IMR-90 (cell line): ENCODE measurements around the gene ATP10A. TPM values are rescaled to one million over a fixed set of nuclear protein-coding genes. Genes with fewer than 3 reads are reported as not detected.

Experiments
- ATAC-seq: fragments of 200-7000 bp; cut with Tn5 transposase; 2 replicates; pipeline ENCODE4 v1.9.1; 2020; ENCODE audit warnings: low read depth, mild to moderate bottlenecking, moderate library complexity
- BruUV-seq: library from RNA; stranded (reverse); fragments of 400-500 nt; replicated peaks from 2 replicates; lab custom pipeline; 2021; lab: Mats Ljungman, UMichigan
- CTCF ChIA-PET: fragments of 300-600 bp; formaldehyde crosslinking; extraction: SDS; loops from one replicate; lab custom pipeline; 2021; ENCODE audit warnings: antibody characterized with exemption; lab: Yijun Ruan, JAX
- POLR2A ChIA-PET: fragments of 300-600 bp; sonication (Branson Sonifier 250); formaldehyde crosslinking; loops from one replicate; lab custom pipeline; 2022; ENCODE audit warnings: antibody characterized with exemption; ENCODE audit not compliant: unreplicated experiment; lab: Charles Lee
- DNase-seq: peaks from one replicate; pipeline ENCODE4 v3.0.0; 2013
- H2AFZ ChIP-seq: replicated peaks from 2 replicates; pipeline ENCODE3; 2013; ENCODE audit warnings: low read length, mild to moderate bottlenecking; ENCODE audit not compliant: poor library complexity
- H2AK5ac ChIP-seq: 2 replicates; pipeline ENCODE4 v1.6.1; 2013; ENCODE audit warnings: low read depth, low read length, inconsistent platforms
- H2AK9ac ChIP-seq: replicated peaks from 2 replicates; pipeline ENCODE3; 2013; ENCODE audit warnings: mild to moderate bottlenecking, low read depth, low read length, moderate library complexity; ENCODE audit not compliant: poor library complexity
- H2BK120ac ChIP-seq: 2 replicates; pipeline ENCODE4 v1.6.1; 2013; ENCODE audit warnings: low read depth, low read length, inconsistent platforms
- H2BK15ac ChIP-seq: 3 replicates; pipeline ENCODE4 v1.6.1; 2013; ENCODE audit warnings: low read depth, low read length, inconsistent platforms
- H2BK20ac ChIP-seq: 2 replicates; pipeline ENCODE4 v1.6.1; 2013; ENCODE audit warnings: low read depth, mild to moderate bottlenecking, inconsistent platforms, low read length, moderate library complexity
- H2BK5ac ChIP-seq: 2 replicates; pipeline ENCODE4 v1.6.1; 2013; ENCODE audit warnings: mild to moderate bottlenecking, low read depth, low read length, inconsistent platforms; ENCODE audit not compliant: poor library complexity, severe bottlenecking
- H3K14ac ChIP-seq: replicated peaks from 2 replicates; pipeline ENCODE4 v1.6.1; 2013; ENCODE audit warnings: low read depth, low read length, inconsistent platforms
- H3K18ac ChIP-seq: 2 replicates; pipeline ENCODE4 v1.6.1; 2013; ENCODE audit warnings: low read depth, low read length, control low read depth
- H3K23ac ChIP-seq: 2 replicates; pipeline ENCODE4 v1.6.1; 2013; ENCODE audit warnings: low read depth, low read length, inconsistent platforms
- H3K27ac ChIP-seq: 2 replicates; pipeline ENCODE4 v1.5.1; 2013; ENCODE audit warnings: mild to moderate bottlenecking, control low read depth, low read length; ENCODE audit not compliant: insufficient read depth
- H3K27me3 ChIP-seq: 2 replicates; pipeline ENCODE4 v1.6.1; 2013; ENCODE audit warnings: low read length; ENCODE audit not compliant: control insufficient read depth, insufficient read depth
- H3K36me3 ChIP-seq: 2 replicates; pipeline ENCODE4 v1.6.1; 2013; ENCODE audit warnings: low read length, mixed read lengths; ENCODE audit not compliant: control insufficient read depth, insufficient read depth
- H3K4ac ChIP-seq: 2 replicates; pipeline ENCODE4 v1.6.1; 2013; ENCODE audit warnings: low read depth, low read length, inconsistent platforms
- H3K4me1 ChIP-seq: 2 replicates; pipeline ENCODE4 v1.6.1; 2013; ENCODE audit warnings: low read length, mixed read lengths; ENCODE audit not compliant: control insufficient read depth, insufficient read depth
- H3K4me2 ChIP-seq: 2 replicates; pipeline ENCODE4 v1.6.1; 2013; ENCODE audit warnings: low read depth, mild to moderate bottlenecking, control low read depth, low read length, moderate library complexity
- H3K4me3 ChIP-seq: 2 replicates; pipeline ENCODE4 v1.5.1; 2013; ENCODE audit warnings: low read depth, mild to moderate bottlenecking, control low read depth, low read length, moderate library complexity; ENCODE audit not compliant: insufficient read depth
- H3K56ac ChIP-seq: 2 replicates; pipeline ENCODE4 v1.6.1; 2013; ENCODE audit warnings: low read length, inconsistent platforms; ENCODE audit not compliant: insufficient read depth; ENCODE audit errors: extremely low read depth
- H3K79me1 ChIP-seq, 2 experiments: 2 replicates each; pipeline ENCODE4 v1.6.1; 2013; ENCODE audit warnings: low read length in 2 of 2, inconsistent platforms in 1 of 2, low read depth in 1 of 2
- H3K9ac ChIP-seq: 2 replicates; pipeline ENCODE4 v1.6.1; 2013; ENCODE audit warnings: low read depth, low read length, control low read depth
- H3K9me1 ChIP-seq: 2 replicates; pipeline ENCODE4 v1.6.1; 2013; ENCODE audit warnings: low read length, inconsistent platforms; ENCODE audit not compliant: insufficient read depth
- H3K9me3 ChIP-seq: 2 replicates; pipeline ENCODE4 v1.6.1; 2013; ENCODE audit warnings: low read length; ENCODE audit not compliant: control insufficient read depth, insufficient read depth
- H4K20me1 ChIP-seq: 2 replicates; pipeline ENCODE4 v1.6.1; 2013; ENCODE audit warnings: low read length, inconsistent platforms; ENCODE audit not compliant: insufficient read depth
- H4K5ac ChIP-seq: 2 replicates; pipeline ENCODE4 v1.6.1; 2013; ENCODE audit warnings: mild to moderate bottlenecking, low read depth, low read length, control low read depth
- H4K8ac ChIP-seq, 2 experiments: 2 replicates each; pipeline ENCODE4 v1.6.1; 2013; ENCODE audit warnings: low read depth in 2 of 2, low read length in 2 of 2, control low read depth in 1 of 2, inconsistent platforms in 1 of 2
- H4K91ac ChIP-seq: 2 replicates; pipeline ENCODE4 v1.6.1; 2013; ENCODE audit warnings: low read depth, low read length, inconsistent platforms; ENCODE audit not compliant: insufficient read depth
- BHLHE40 ChIP-seq: fragments of 150-350 bp; IDR thresholded peaks from 2 replicates; pipeline ENCODE4 v1.6.1; 2016; ENCODE audit warnings: mild to moderate bottlenecking, low read depth, low read length
- CEBPB ChIP-seq: IDR thresholded peaks from 2 replicates; pipeline ENCODE4 v1.6.1; 2012; ENCODE audit warnings: low read depth, low read length, improper control_type of control experiment
- CHD1 ChIP-seq: IDR thresholded peaks from 2 replicates; pipeline ENCODE4 v1.6.1; 2012; ENCODE audit warnings: low read depth, low read length, improper control_type of control experiment
- ELK1 ChIP-seq: fragments of 150-350 bp; IDR thresholded peaks from 2 replicates; pipeline ENCODE4 v1.6.1; 2016; ENCODE audit warnings: low read depth, mild to moderate bottlenecking, low read length, moderate library complexity, borderline replicate concordance
- FOS ChIP-seq: fragments of 150-350 bp; IDR thresholded peaks from 2 replicates; pipeline ENCODE4 v1.6.1; 2016; ENCODE audit warnings: low read depth, low read length
- MAFK ChIP-seq: IDR thresholded peaks from 2 replicates; pipeline ENCODE4 v1.6.1; 2012; ENCODE audit warnings: low read depth, low read length, improper control_type of control experiment
- MAZ ChIP-seq: IDR thresholded peaks from 2 replicates; pipeline ENCODE4 v1.6.1; 2012; ENCODE audit warnings: low read depth, mild to moderate bottlenecking, low read length, improper control_type of control experiment, moderate library complexity, borderline replicate concordance
- MXI1 ChIP-seq: IDR thresholded peaks from 2 replicates; pipeline ENCODE4 v1.6.1; 2012; ENCODE audit warnings: low read depth, mild to moderate bottlenecking, low read length, moderate library complexity, borderline replicate concordance
- NFE2L2 ChIP-seq: fragments of 150-350 bp; IDR thresholded peaks from 2 replicates; pipeline ENCODE4 v1.6.1; 2016; ENCODE audit warnings: low read depth, mild to moderate bottlenecking, low read length
- POLR2A ChIP-seq: IDR thresholded peaks from 2 replicates; pipeline ENCODE4 v1.6.1; 2012; ENCODE audit warnings: mild to moderate bottlenecking, low read depth, low read length
- RAD21 ChIP-seq: IDR thresholded peaks from 2 replicates; pipeline ENCODE4 v1.6.1; 2012; ENCODE audit warnings: low read length, improper control_type of control experiment
- RCOR1 ChIP-seq: IDR thresholded peaks from 2 replicates; pipeline ENCODE4 v1.6.1; 2012; ENCODE audit warnings: mild to moderate bottlenecking, low read length, improper control_type of control experiment; ENCODE audit not compliant: insufficient replicate concordance
- RFX5 ChIP-seq: IDR thresholded peaks from 2 replicates; pipeline ENCODE4 v1.8.0; 2012; ENCODE audit warnings: low read depth, mild to moderate bottlenecking, low read length, moderate library complexity
- SMC3 ChIP-seq: fragments of 150-350 bp; IDR thresholded peaks from 2 replicates; pipeline ENCODE4 v1.6.1; 2016; ENCODE audit warnings: low read depth, mild to moderate bottlenecking, antibody characterized with exemption, low read length, moderate library complexity
- USF2 ChIP-seq: fragments of 150-350 bp; IDR thresholded peaks from 2 replicates; pipeline ENCODE4 v1.6.1; 2017; ENCODE audit warnings: mild to moderate bottlenecking, antibody characterized with exemption, low read length, low read depth
- WGBS, 2 experiments: methylation state at CpG; one replicate each; pipeline versions ENCODE4 v1.1.5 to v1.1.7; 2013; ENCODE audit warnings: missing lambda C conversion rate in 2 of 2; ENCODE audit not compliant: insufficient read length in 1 of 2; ENCODE audit errors: extremely low coverage in 2 of 2; 5-methylcytosine and 5-hydroxymethylcytosine counted together
- dilution Hi-C: fragments of 300-500 bp; cut with HindIII; formaldehyde crosslinking; loops from one replicate; pipeline ENCODE4 v1.14.3; 2018; ENCODE audit warnings: low sequenced_read_pairs; ENCODE audit not compliant: unreplicated experiment
- in situ Hi-C: fragments of 300-500 bp; cut with MboI; formaldehyde crosslinking; loops from 3 replicates; pipeline ENCODE4 v1.14.3; 2019; ENCODE audit warnings: low sequenced_read_pairs, inconsistent platforms, mixed read lengths
- intact Hi-C: fragments of 100-400 bp; cut with micrococcal nuclease; formaldehyde crosslinking; loops from 2 replicates; pipeline ENCODE4 v1.10.0; 2022
- polyA plus RNA-seq, 3 experiments: library from polyadenylated mRNA; depleted of rRNA; stranded (reverse); fragments of >200 nt; gene quantifications; 2 replicates each; pipeline ENCODE4 v1.2.3, GENCODE V29; 2012; ENCODE audit warnings: low replicate concordance in 1 of 3
- total RNA-seq: library from RNA; depleted of rRNA; stranded (reverse); fragments of >200 nt; gene quantifications from 2 replicates; pipeline ENCODE4 v1.2.3, GENCODE V29; 2012

Gene ATP10A
- total and polyA plus RNA-seq, 2 of the 4 experiments (the other 2 are of a cell fraction), result 13.8 to 16.0 TPM

DNA sequence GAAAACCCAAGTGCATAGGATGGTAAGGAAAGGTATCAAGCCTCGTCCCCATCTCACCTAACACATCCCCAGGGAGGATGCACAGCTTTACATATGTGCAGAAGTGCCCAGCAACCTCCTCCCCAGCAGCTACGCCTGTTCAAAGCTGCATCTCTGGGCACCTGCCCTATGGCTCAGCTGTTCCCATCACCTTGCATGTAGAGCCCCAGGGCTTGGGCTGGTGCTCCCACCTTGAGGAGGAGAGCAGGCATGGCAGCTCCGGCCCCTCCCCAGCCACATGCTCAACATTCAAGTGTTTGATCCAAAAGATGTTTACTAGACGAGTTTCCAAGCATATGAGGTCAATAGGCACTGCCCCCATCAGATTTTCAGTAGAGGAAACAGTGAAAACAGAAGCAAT lies 173.5 kb downstream of the ATP10A start (continued):
- no peak for TF ChIP-seq CEBPB
- no peak for TF ChIP-seq SMC3

- intact Hi-C loops, result no loop called here
- Histone ChIP-seq H3K4me2 (no peak overlapping the region), H2AK5ac (no peak overlapping the region), H3K9me3 (no peaks in the 10 kb centered on the region), H2AFZ (no peak overlapping the region), H3K18ac (no peak overlapping the region), H3K56ac (no peak overlapping the region), H3K9me1 (peaks cover 23% of the 10 kb centered on the region), H3K14ac (no peak overlapping the region), H2BK120ac (no peak overlapping the region), H3K36me3 (peaks cover 1% of the 10 kb centered on the region; the same call in 1 of the 2 replicates), H3K27me3 (no peaks in the 10 kb centered on the region), H3K4ac (no peak overlapping the region), H2AK9ac (no peak overlapping the region), H3K23ac (no peak overlapping the region), H3K4me1 (peaks cover 7% of the 10 kb centered on the region), H3K27ac (no peak overlapping the region), H4K91ac (no peak overlapping the region), H2BK5ac (no peak overlapping the region), H3K9ac (no peak overlapping the region), H3K79me1 (0 out of 4 replicates have a peak, but pooled peaks cover 0 to 5% of the 10 kb centered on the region in 2 experiments), H2BK15ac (no peak overlapping the region), H2BK20ac (no peak overlapping the region), H4K8ac (no peak overlapping the region), H3K4me3 (no peak overlapping the region), H4K5ac (no peak overlapping the region), H4K20me1 (no peaks in the 10 kb centered on the region; the same call in 1 of the 2 replicates)
- dilution Hi-C loops, result no loop called here
- POLR2A ChIA-PET, result no interaction called here
- DNase-seq (no peak), ATAC-seq (no peak)
- 100% methylated on average over 3 of the region's 9 CpGs; no CpG with 5 or more reads in 1 of the 2 experiments for WGBS, 2 experiments
- in situ Hi-C loops, result no loop called here
- CTCF ChIA-PET, result no interaction called here
- BruUV-seq, result no TSS peak
- TF ChIP-seq RFX5 (no peak), NFE2L2 (no peak), FOS (no peak), BHLHE40 (no peak), ELK1 (no peak), RAD21 (no peak), RCOR1 (no peak), POLR2A (no peak), USF2 (no peak), CEBPB (no peak), MAZ (no peak), CHD1 (no peak), MAFK (no peak), MXI1 (no peak), SMC3 (no peak)
Observed at GRCh38 chr15:25688166-25688565, 175.0 kb downstream of the ATP10A start.
